Measurements from ENCODE around the gene WWOX. TPM values are rescaled to one million over a fixed set of nuclear protein-coding genes. Genes with fewer than 3 reads are reported as not detected.

The WWOX gene
- total RNA-seq, 3 donors from 2014 or later (not counting 1 experiment from before 2014, with no cell fraction given) = 21.0 to 29.8 (median 27.0) TPM

GRCh38 chr16:78967948-78968347, 868.5 kb downstream of the WWOX start:
- H3K4me1 Mint-ChIP-seq = peaks cover 6 to 15% of the 10 kb centered on the region in 2 donors
- no peak overlapping the region for H3K27ac ChIP-seq (ENCODE audit: low read length)
- H3K27me3 Mint-ChIP-seq (ENCODE audit: low read depth in 2 of 2) = peaks cover 2 to 4% of the 10 kb centered on the region in 2 donors
- H3K36me3 Mint-ChIP-seq = peaks cover 5% of the 10 kb centered on the region
- no peaks in the 10 kb centered on the region for H3K27me3 ChIP-seq (ENCODE audit: control insufficient read depth, insufficient read depth, low read length)
- TF ChIP-seq, protein P1, sequence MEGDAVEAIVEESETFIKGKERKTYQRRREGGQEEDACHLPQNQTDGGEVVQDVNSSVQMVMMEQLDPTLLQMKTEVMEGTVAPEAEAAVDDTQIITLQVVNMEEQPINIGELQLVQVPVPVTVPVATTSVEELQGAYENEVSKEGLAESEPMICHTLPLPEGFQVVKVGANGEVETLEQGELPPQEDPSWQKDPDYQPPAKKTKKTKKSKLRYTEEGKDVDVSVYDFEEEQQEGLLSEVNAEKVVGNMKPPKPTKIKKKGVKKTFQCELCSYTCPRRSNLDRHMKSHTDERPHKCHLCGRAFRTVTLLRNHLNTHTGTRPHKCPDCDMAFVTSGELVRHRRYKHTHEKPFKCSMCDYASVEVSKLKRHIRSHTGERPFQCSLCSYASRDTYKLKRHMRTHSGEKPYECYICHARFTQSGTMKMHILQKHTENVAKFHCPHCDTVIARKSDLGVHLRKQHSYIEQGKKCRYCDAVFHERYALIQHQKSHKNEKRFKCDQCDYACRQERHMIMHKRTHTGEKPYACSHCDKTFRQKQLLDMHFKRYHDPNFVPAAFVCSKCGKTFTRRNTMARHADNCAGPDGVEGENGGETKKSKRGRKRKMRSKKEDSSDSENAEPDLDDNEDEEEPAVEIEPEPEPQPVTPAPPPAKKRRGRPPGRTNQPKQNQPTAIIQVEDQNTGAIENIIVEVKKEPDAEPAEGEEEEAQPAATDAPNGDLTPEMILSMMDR (IDR thresholded peaks at IDR 0.05) = no peak
- ATAC-seq = peak in 1 of 3 donors; percentile 28
- H3K4me1 ChIP-seq (ENCODE audit: control insufficient read depth, insufficient read depth, low read length) = no peaks in the 10 kb centered on the region
- H3K36me3 ChIP-seq (ENCODE audit: control insufficient read depth, insufficient read depth, low read length) = no peaks in the 10 kb centered on the region
- DNase-seq = no peak
- no peaks in the 10 kb centered on the region for H3K9me3 ChIP-seq (ENCODE audit: control insufficient read depth, insufficient read depth, low read length)
- peaks cover 0 to 5% of the 10 kb centered on the region in 2 donors for H3K9me3 Mint-ChIP-seq
- H3K4me3 ChIP-seq (ENCODE audit: low read length) = no peak overlapping the region
- no peak overlapping the region for H3K4me3 Mint-ChIP-seq
- intact Hi-C loops (cut with micrococcal nuclease) = no loop called here
- no peak overlapping the region for H3K27ac Mint-ChIP-seq
- 77% methylated on average over 20 of the region's 20 CpGs for WGBS (ENCODE audit: insufficient coverage)

GRCh38 chr16:78969721-78970120, 870.3 kb downstream of the WWOX start:
- Mint-ChIP-seq H3K4me3 (no peak overlapping the region), H3K27ac (no peak overlapping the region), H3K36me3 (no peaks in the 10 kb centered on the region), H3K4me1 (peaks cover 6 to 15% of the 10 kb centered on the region in 2 donors), H3K9me3 (no peaks in the 10 kb centered on the region), H3K27me3 (ENCODE audit: low read depth in 2 of 2) (peaks cover 2 to 8% of the 10 kb centered on the region in 2 donors)
- intact Hi-C loops (cut with micrococcal nuclease) = no loop called here
- H3K27me3 ChIP-seq (ENCODE audit: control insufficient read depth, insufficient read depth, low read length) = no peaks in the 10 kb centered on the region
- no peaks in the 10 kb centered on the region for H3K4me1 ChIP-seq (ENCODE audit: control insufficient read depth, insufficient read depth, low read length)
- ATAC-seq (no peak), DNase-seq (no peak)
- no peaks in the 10 kb centered on the region for H3K36me3 ChIP-seq (ENCODE audit: control insufficient read depth, insufficient read depth, low read length)
- H3K9me3 ChIP-seq (ENCODE audit: control insufficient read depth, insufficient read depth, low read length) = no peaks in the 10 kb centered on the region
- WGBS (ENCODE audit: insufficient coverage) = 53% methylated on average over 3 of the region's 3 CpGs
- H3K27ac ChIP-seq (ENCODE audit: low read length) = no peak overlapping the region
- H3K4me3 ChIP-seq (ENCODE audit: low read length) = no peak overlapping the region
- TF ChIP-seq, protein P1 (IDR thresholded peaks at IDR 0.05) = no peak

GRCh38 chr16:78970650-78971049, 871.2 kb downstream of the WWOX start:
- H3K4me3 ChIP-seq (ENCODE audit: low read length) = no peak overlapping the region
- ATAC-seq (no peak), DNase-seq (no peak)
- TF ChIP-seq, protein P1 (IDR thresholded peaks at IDR 0.05) = no peak
- no peak overlapping the region for H3K4me3 Mint-ChIP-seq
- no peaks in the 10 kb centered on the region for H3K4me1 ChIP-seq (ENCODE audit: control insufficient read depth, insufficient read depth, low read length)
- H3K9me3 ChIP-seq (ENCODE audit: control insufficient read depth, insufficient read depth, low read length) = no peaks in the 10 kb centered on the region
- no peaks in the 10 kb centered on the region for H3K27me3 ChIP-seq (ENCODE audit: control insufficient read depth, insufficient read depth, low read length)
- no peaks in the 10 kb centered on the region for H3K9me3 Mint-ChIP-seq
- WGBS (ENCODE audit: insufficient coverage) = 93% methylated on average over 2 of the region's 2 CpGs
- intact Hi-C loops (cut with micrococcal nuclease) = no loop called here
- no peak overlapping the region for H3K27ac ChIP-seq (ENCODE audit: low read length)
- H3K27me3 Mint-ChIP-seq (ENCODE audit: low read depth in 2 of 2) = peaks cover 2 to 8% of the 10 kb centered on the region in 2 donors
- H3K36me3 Mint-ChIP-seq = no peaks in the 10 kb centered on the region
- no peak overlapping the region for H3K27ac Mint-ChIP-seq
- no peaks in the 10 kb centered on the region for H3K36me3 ChIP-seq (ENCODE audit: control insufficient read depth, insufficient read depth, low read length)
- peaks cover 6 to 15% of the 10 kb centered on the region in 2 donors for H3K4me1 Mint-ChIP-seq

DNA sequence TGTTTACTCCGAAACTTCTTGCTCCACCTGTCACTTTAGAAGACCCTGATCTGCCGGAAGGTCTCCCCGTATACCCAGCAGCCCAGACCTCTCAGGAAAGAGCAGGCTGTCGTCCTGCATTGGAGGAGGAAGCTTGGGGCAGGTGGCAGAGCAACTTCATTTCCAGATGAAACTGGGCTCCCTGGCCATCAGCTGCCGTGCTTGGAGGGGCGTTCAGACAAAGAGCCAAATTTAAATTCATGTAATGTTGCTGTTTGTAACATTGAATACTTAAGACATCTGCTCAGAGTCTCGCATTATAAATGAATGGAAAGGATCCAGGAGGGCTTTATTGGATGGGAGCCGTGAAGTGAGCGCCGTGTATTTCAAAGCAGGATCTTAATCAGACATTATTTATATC, 872.6 kb downstream of the WWOX start:
- Mint-ChIP-seq H3K4me1 (peaks cover 6 to 15% of the 10 kb centered on the region in 2 donors), H3K27me3 (ENCODE audit: low read depth in 2 of 2) (peaks cover 2 to 8% of the 10 kb centered on the region in 2 donors), H3K4me3 (no peak overlapping the region), H3K27ac (no peak overlapping the region), H3K36me3 (no peaks in the 10 kb centered on the region), H3K9me3 (no peaks in the 10 kb centered on the region)
- H3K4me1 ChIP-seq (ENCODE audit: control insufficient read depth, insufficient read depth, low read length) = no peaks in the 10 kb centered on the region
- intact Hi-C loops (cut with micrococcal nuclease) = no loop called here
- ATAC-seq (no peak), DNase-seq (no peak)
- 95% methylated on average over 7 of the region's 10 CpGs for WGBS (ENCODE audit: insufficient coverage)
- H3K27me3 ChIP-seq (ENCODE audit: control insufficient read depth, insufficient read depth, low read length) = no peaks in the 10 kb centered on the region
- TF ChIP-seq, protein P1 (IDR thresholded peaks at IDR 0.05) = no peak
- no peak overlapping the region for H3K4me3 ChIP-seq (ENCODE audit: low read length)
- no peaks in the 10 kb centered on the region for H3K9me3 ChIP-seq (ENCODE audit: control insufficient read depth, insufficient read depth, low read length)
- no peaks in the 10 kb centered on the region for H3K36me3 ChIP-seq (ENCODE audit: control insufficient read depth, insufficient read depth, low read length)
- no peak overlapping the region for H3K27ac ChIP-seq (ENCODE audit: low read length)

Data from natural killer cell (primary cell).